Testis (tissue), 3 donors: ENCODE data around the gene CDH4. TPM values are rescaled to one million over a fixed set of nuclear protein-coding genes. Genes with fewer than 3 reads are reported as not detected.

Experiments
- DNase-seq: peaks from one replicate; pipeline ENCODE4 v3.0.0-alpha.2; 2019
- H3K27ac ChIP-seq, 2 donors: fragments of 200-600 bp; sonication (generic); one replicate each; pipeline ENCODE4 v1.5.1; 2019
- H3K27me3 ChIP-seq: fragments of 200-600 bp; sonication (generic); one replicate; pipeline ENCODE4 v1.5.1; 2019
- H3K36me3 ChIP-seq: fragments of 200-600 bp; sonication (generic); one replicate; pipeline ENCODE4 v1.5.1; 2017; ENCODE audit warnings: low read depth; ENCODE audit errors: missing control alignments
- H3K4me1 ChIP-seq: fragments of 200-600 bp; sonication (generic); one replicate; pipeline ENCODE4 v1.5.1; 2019
- H3K4me3 ChIP-seq, 2 donors: fragments of 200-600 bp; sonication (generic); one replicate each; pipeline ENCODE4 v1.5.1; 2017 to 2019
- H3K9me3 ChIP-seq: fragments of 200-600 bp; sonication (generic); one replicate; pipeline ENCODE4 v1.5.1; 2017
- CTCF ChIP-seq, 3 experiments: fragments of 450-650 bp in 2 of 3; fragments of 200-600 bp in 1 of 3; sonication (generic) in 1 of 3; IDR thresholded peaks; one replicate each; pipeline ENCODE4 v1.5.1; 2016 to 2019; ENCODE audit warnings: antibody characterized with exemption in 3 of 3, mild to moderate bottlenecking in 2 of 3, moderate library complexity in 1 of 3
- POLR2A ChIP-seq: fragments of 450-650 bp; IDR thresholded peaks from one replicate; pipeline ENCODE4 v1.6.1; 2017; ENCODE audit warnings: antibody characterized with exemption, mild to moderate bottlenecking, moderate library complexity
- WGBS, 2 donors: methylation state at CpG; one replicate each; pipeline ENCODE4 v1.1.5; 2018; 5-methylcytosine and 5-hydroxymethylcytosine counted together
- intact Hi-C: fragments of 100-400 bp; cut with DNase I; formaldehyde crosslinking; loops from one replicate; pipeline ENCODE4 v1.15.1; 2023; ENCODE audit warnings: low total_unique reads
- polyA plus RNA-seq: library from polyadenylated mRNA; stranded (reverse); fragments of 350-450 nt; fragmentation: Illumina TruSeq; extraction: RNeasy Lipid Tissue Mini Kit (QIAGEN cat#74804); gene quantifications from one replicate; pipeline ENCODE4 v1.2.3, GENCODE V29; 2014; ENCODE audit warnings: low read depth, low replicate concordance; ENCODE audit not compliant: insufficient read depth
- total RNA-seq, 2 donors: library from RNA; depleted of rRNA; stranded (reverse); fragments of >200 nt; gene quantifications; one replicate each; pipeline ENCODE4 v1.2.3, GENCODE V29; 2016

The CDH4 gene
- total and polyA plus RNA-seq, 3 donors from 2014 or later, result 1.4 to 3.3 (median 1.9) TPM

- intact Hi-C loops, result no loop called here
- no peaks in the 10 kb centered on the region for H3K9me3 ChIP-seq
- H3K27me3 ChIP-seq, result no peaks in the 10 kb centered on the region
- no peak for TF ChIP-seq CTCF (IDR thresholded peaks at IDR 0.05)
- TF ChIP-seq POLR2A, result no peak
- 84 to 87% methylated on average over 6 of the region's 6 CpGs for WGBS, 2 donors
- DNase-seq, result no peak
- no peaks in the 10 kb centered on the region for H3K36me3 ChIP-seq
- H3K27ac ChIP-seq, result no peak overlapping the region
- H3K4me1 ChIP-seq, result no peaks in the 10 kb centered on the region
- H3K4me3 ChIP-seq, result no peak overlapping the region
Measured at GRCh38 chr20:61749406-61750075, 497.5 kb downstream of the CDH4 start.

GRCh38 chr20:61750093-61750492 lies 498.0 kb downstream of the CDH4 start:
- no peak for TF ChIP-seq CTCF (IDR thresholded peaks at IDR 0.05)
- no peak for TF ChIP-seq POLR2A
- WGBS, 2 donors, result 85 to 91% methylated on average over 1 of the region's 1 CpG
- H3K27me3 ChIP-seq, result no peaks in the 10 kb centered on the region
- DNase-seq, result no peak
- intact Hi-C loops, result no loop called here
- H3K9me3 ChIP-seq, result no peaks in the 10 kb centered on the region
- H3K27ac ChIP-seq, result no peak overlapping the region
- no peaks in the 10 kb centered on the region for H3K4me1 ChIP-seq
- H3K36me3 ChIP-seq, result no peaks in the 10 kb centered on the region
- no peak overlapping the region for H3K4me3 ChIP-seq

- Histone ChIP-seq H3K4me3 (no peak overlapping the region), H3K9me3 (no peaks in the 10 kb centered on the region), H3K4me1 (no peaks in the 10 kb centered on the region), H3K36me3 (no peaks in the 10 kb centered on the region), H3K27ac (no peak overlapping the region), H3K27me3 (no peaks in the 10 kb centered on the region)
- DNase-seq, result no peak
- WGBS, 2 donors, result 95 to 99% methylated on average over 8 of the region's 8 CpGs
- intact Hi-C loops, result no loop called here
- no peak for TF ChIP-seq POLR2A
- no peak for TF ChIP-seq CTCF (IDR thresholded peaks at IDR 0.05)
Measured at GRCh38 chr20:61752576-61752975, 500.5 kb downstream of the CDH4 start.

- Histone ChIP-seq H3K9me3 (no peaks in the 10 kb centered on the region), H3K27ac (no peak overlapping the region), H3K4me3 (no peak overlapping the region), H3K27me3 (no peaks in the 10 kb centered on the region), H3K4me1 (no peaks in the 10 kb centered on the region), H3K36me3 (no peaks in the 10 kb centered on the region)
- DNase-seq, result no peak
- 70 to 75% methylated on average over 12 of the region's 12 CpGs for WGBS, 2 donors
- no peak for TF ChIP-seq POLR2A
- no peak for TF ChIP-seq CTCF (IDR thresholded peaks at IDR 0.05)
- intact Hi-C loops, result no loop called here
Measured at GRCh38 chr20:61753316-61753942, 501.4 kb downstream of the CDH4 start.
